ENCODE measurements around the gene ZP4. TPM values are rescaled to one million over a fixed set of nuclear protein-coding genes. Genes with fewer than 3 reads are reported as not detected.
"Not testable (repeated sequence)": the region's sequence is repeated elsewhere in the genome, so short reads cannot be mapped to it uniquely, and the experiment has no call there.

The ZP4 gene
- total RNA-seq, 1 donor from 2014 or later, result not detected

GRCh38 chr1:237875291-237875690 lies 15.4 kb downstream of the ZP4 start:
- DNase-seq, result no peak

- DNase-seq, result no peak
Measured at GRCh38 chr1:237873487-237874211, 17.1 kb downstream of the ZP4 start.

- no peak for DNase-seq
Measured at GRCh38 chr1:237868817-237869600, 21.7 kb downstream of the ZP4 start.

- no peak for DNase-seq
Measured at GRCh38 chr1:237867380-237867888, 23.3 kb downstream of the ZP4 start.

- peak; percentile 63 for DNase-seq
Measured at GRCh38 chr1:237864338-237865244, 26.1 kb downstream of the ZP4 start.

- DNase-seq, result no peak
Measured at GRCh38 chr1:237863234-237863633, 27.5 kb downstream of the ZP4 start.

- DNase-seq, result no peak
Measured at GRCh38 chr1:237861944-237862343, 28.8 kb downstream of the ZP4 start.

GRCh38 chr1:237858992-237859391 lies 31.7 kb downstream of the ZP4 start:
- no peak for DNase-seq

GRCh38 chr1:237857455-237857854 lies 33.3 kb downstream of the ZP4 start:
- no peak for DNase-seq

- no peak for DNase-seq
Measured at GRCh38 chr1:237852342-237852741, 38.4 kb downstream of the ZP4 start.

- DNase-seq, result peak; percentile 20
Measured at GRCh38 chr1:237851210-237851845, 39.4 kb downstream of the ZP4 start.

- not testable (repeated sequence) for DNase-seq
Measured at GRCh38 chr1:237843516-237843915, 47.2 kb downstream of the ZP4 start.

GRCh38 chr1:237841485-237841884 lies 49.2 kb downstream of the ZP4 start:
- DNase-seq, result no peak

- no peak for DNase-seq
Measured at GRCh38 chr1:237838904-237839534, 51.7 kb downstream of the ZP4 start.

GRCh38 chr1:237838320-237838719 lies 52.4 kb downstream of the ZP4 start:
- DNase-seq, result no peak

- DNase-seq, result no peak
Measured at GRCh38 chr1:237834461-237834860, 56.3 kb downstream of the ZP4 start.

- no peak for DNase-seq
Measured at GRCh38 chr1:237834048-237834447, 56.7 kb downstream of the ZP4 start.

GRCh38 chr1:237832858-237833257 lies 57.9 kb downstream of the ZP4 start:
- DNase-seq, result no peak

All from occipital lobe (tissue), 2 donors.